Activated naive CD4-positive, alpha-beta T cell treated with anti-CD3 and anti-CD28 coated beads, Interleukin-2, amount 50 U/mL, for 72 hours (primary cell): Measurements from ENCODE around the gene ACP3. TPM values are rescaled to one million over a fixed set of nuclear protein-coding genes. Genes with fewer than 3 reads are reported as not detected.

Experiments used
- ATAC-seq, 2 donors: fragments of 150-1000 bp; cut with Tn5 transposase; 2 replicates each; pipeline ENCODE4 v1.10.0; 2021; ENCODE audit warnings: mild to moderate bottlenecking in 2 of 2, moderate library complexity in 2 of 2
- DNase-seq, 2 donors: peaks; one replicate each; pipeline ENCODE4 v3.0.0; 2021 to 2022; ENCODE audit warnings: low spot score in 2 of 2
- H3K27ac Mint-ChIP-seq, 2 donors: one replicate each; pipeline ENCODE4 v1.8.0; 2022; ENCODE audit warnings: mild to moderate bottlenecking in 2 of 2, mixed read lengths in 2 of 2
- H3K36me3 Mint-ChIP-seq, 2 donors: one replicate each; pipeline ENCODE4 v1.8.0; 2022; ENCODE audit warnings: mixed read lengths in 2 of 2
- H3K9me3 Mint-ChIP-seq, 2 donors: one replicate each; pipeline ENCODE4 v1.8.0; 2022; ENCODE audit warnings: mixed read lengths in 2 of 2
- total RNA-seq, 2 donors: library from RNA; stranded (reverse); gene quantifications; one replicate each; pipeline ENCODE4 v1.2.3, GENCODE V29; 2022

The ACP3 gene
- not detected for total RNA-seq

GRCh38 chr3:132317229-132317948 lies at the start of gene ACP3:
TSS of gene ACP3 (plus strand) at chr3:132317407. CDS start at chr3:132317457, 50 bp downstream.
- no peak within 1 kb of the TSS for H3K27ac Mint-ChIP-seq
- ATAC-seq (no peak), DNase-seq (no peak)
- no peaks in the 10 kb centered on the region for H3K36me3 Mint-ChIP-seq
- H3K9me3 Mint-ChIP-seq = no peaks in the 10 kb centered on the region

- no peak for DNase-seq
- no peak overlapping the region for H3K27ac Mint-ChIP-seq
- ATAC-seq = no peak
- no peaks in the 10 kb centered on the region for H3K9me3 Mint-ChIP-seq
- H3K36me3 Mint-ChIP-seq = no peaks in the 10 kb centered on the region
Observed at GRCh38 chr3:132268956-132269355, 48.3 kb upstream of the ACP3 start.

GRCh38 chr3:132273036-132273435 lies 44.2 kb upstream of the ACP3 start:
- Mint-ChIP-seq H3K27ac (no peak overlapping the region), H3K36me3 (peaks cover 0 to 4% of the 10 kb centered on the region in 2 donors), H3K9me3 (peaks cover 5 to 6% of the 10 kb centered on the region in 2 donors)
- ATAC-seq (no peak), DNase-seq (no peak)

GRCh38 chr3:132276228-132276906 lies 40.8 kb upstream of the ACP3 start:
- ATAC-seq = no peak
- peaks cover 0 to 4% of the 10 kb centered on the region in 2 donors for H3K36me3 Mint-ChIP-seq
- no peak overlapping the region for H3K27ac Mint-ChIP-seq
- H3K9me3 Mint-ChIP-seq = peaks cover 6 to 7% of the 10 kb centered on the region in 2 donors
- no peak for DNase-seq

- Mint-ChIP-seq H3K36me3 (peaks cover 0 to 4% of the 10 kb centered on the region in 2 donors), H3K27ac (no peak overlapping the region), H3K9me3 (peaks cover 6 to 7% of the 10 kb centered on the region in 2 donors)
- no peak for DNase-seq
- no peak for ATAC-seq
Observed at GRCh38 chr3:132279030-132279429, 38.2 kb upstream of the ACP3 start.

GRCh38 chr3:132283440-132283839 lies 33.8 kb upstream of the ACP3 start:
- Mint-ChIP-seq H3K9me3 (no peaks in the 10 kb centered on the region), H3K27ac (no peak overlapping the region), H3K36me3 (no peaks in the 10 kb centered on the region)
- DNase-seq (no peak), ATAC-seq (no peak)

GRCh38 chr3:132283916-132284405 lies 33.2 kb upstream of the ACP3 start:
- H3K27ac Mint-ChIP-seq = no peak overlapping the region
- ATAC-seq = no peak
- no peaks in the 10 kb centered on the region for H3K36me3 Mint-ChIP-seq

GRCh38 chr3:132284781-132285619 lies 32.2 kb upstream of the ACP3 start:
- no peak overlapping the region for H3K27ac Mint-ChIP-seq
- no peaks in the 10 kb centered on the region for H3K36me3 Mint-ChIP-seq
- DNase-seq = no peak
- no peaks in the 10 kb centered on the region for H3K9me3 Mint-ChIP-seq
- ATAC-seq = no peak

More at GRCh38 chr3:132283916-132284405, 33.2 kb upstream of the ACP3 start:
- no peak for DNase-seq
- H3K9me3 Mint-ChIP-seq = no peaks in the 10 kb centered on the region

GRCh38 chr3:132285620-132285945 lies 31.6 kb upstream of the ACP3 start:
- no peaks in the 10 kb centered on the region for H3K9me3 Mint-ChIP-seq
- H3K36me3 Mint-ChIP-seq = no peaks in the 10 kb centered on the region
- no peak overlapping the region for H3K27ac Mint-ChIP-seq
- ATAC-seq (no peak), DNase-seq (no peak)

GRCh38 chr3:132286035-132286434 lies 31.2 kb upstream of the ACP3 start:
- no peak overlapping the region for H3K27ac Mint-ChIP-seq
- H3K9me3 Mint-ChIP-seq = no peaks in the 10 kb centered on the region
- H3K36me3 Mint-ChIP-seq = no peaks in the 10 kb centered on the region
- DNase-seq = no peak
- no peak for ATAC-seq

- ATAC-seq = no peak
- Mint-ChIP-seq H3K27ac (no peak overlapping the region), H3K9me3 (no peaks in the 10 kb centered on the region)
Observed at GRCh38 chr3:132288357-132288756, 28.9 kb upstream of the ACP3 start.

GRCh38 chr3:132289316-132289715 lies 27.9 kb upstream of the ACP3 start:
- no peak for ATAC-seq
- Mint-ChIP-seq H3K27ac (no peak overlapping the region), H3K9me3 (no peaks in the 10 kb centered on the region), H3K36me3 (no peaks in the 10 kb centered on the region)
- DNase-seq = no peak

More at GRCh38 chr3:132288357-132288756, 28.9 kb upstream of the ACP3 start:
- no peaks in the 10 kb centered on the region for H3K36me3 Mint-ChIP-seq
- DNase-seq = no peak

GRCh38 chr3:132290833-132291232 lies 26.4 kb upstream of the ACP3 start:
- H3K9me3 Mint-ChIP-seq = no peaks in the 10 kb centered on the region
- no peak for ATAC-seq

GRCh38 chr3:132292042-132292441 lies 25.2 kb upstream of the ACP3 start:
- H3K9me3 Mint-ChIP-seq = no peaks in the 10 kb centered on the region
- DNase-seq (no peak), ATAC-seq (no peak)
- H3K27ac Mint-ChIP-seq = no peak overlapping the region
- no peaks in the 10 kb centered on the region for H3K36me3 Mint-ChIP-seq

More at GRCh38 chr3:132290833-132291232, 26.4 kb upstream of the ACP3 start:
- H3K36me3 Mint-ChIP-seq = no peaks in the 10 kb centered on the region
- DNase-seq = no peak
- no peak overlapping the region for H3K27ac Mint-ChIP-seq

- ATAC-seq (no peak), DNase-seq (no peak)
- H3K36me3 Mint-ChIP-seq = no peaks in the 10 kb centered on the region
- H3K27ac Mint-ChIP-seq = no peak overlapping the region
- H3K9me3 Mint-ChIP-seq = no peaks in the 10 kb centered on the region
Observed at GRCh38 chr3:132293251-132293650, 24.0 kb upstream of the ACP3 start.

GRCh38 chr3:132294906-132295305 lies 22.3 kb upstream of the ACP3 start:
- Mint-ChIP-seq H3K27ac (no peak overlapping the region), H3K36me3 (no peaks in the 10 kb centered on the region), H3K9me3 (no peaks in the 10 kb centered on the region)
- no peak for DNase-seq
- no peak for ATAC-seq
